ENCODE measurements around the gene FGR.

The FGR gene

GRCh38 chr1:27593678-27594563 is 41.1 kb downstream of the FGR start (continued):
- TF ChIP-seq, protein P1, sequence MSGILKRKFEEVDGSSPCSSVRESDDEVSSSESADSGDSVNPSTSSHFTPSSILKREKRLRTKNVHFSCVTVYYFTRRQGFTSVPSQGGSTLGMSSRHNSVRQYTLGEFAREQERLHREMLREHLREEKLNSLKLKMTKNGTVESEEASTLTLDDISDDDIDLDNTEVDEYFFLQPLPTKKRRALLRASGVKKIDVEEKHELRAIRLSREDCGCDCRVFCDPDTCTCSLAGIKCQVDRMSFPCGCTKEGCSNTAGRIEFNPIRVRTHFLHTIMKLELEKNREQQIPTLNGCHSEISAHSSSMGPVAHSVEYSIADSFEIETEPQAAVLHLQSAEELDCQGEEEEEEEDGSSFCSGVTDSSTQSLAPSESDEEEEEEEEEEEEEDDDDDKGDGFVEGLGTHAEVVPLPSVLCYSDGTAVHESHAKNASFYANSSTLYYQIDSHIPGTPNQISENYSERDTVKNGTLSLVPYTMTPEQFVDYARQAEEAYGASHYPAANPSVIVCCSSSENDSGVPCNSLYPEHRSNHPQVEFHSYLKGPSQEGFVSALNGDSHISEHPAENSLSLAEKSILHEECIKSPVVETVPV (CRISPR knock-in tag; IDR thresholded peaks at IDR 0.05) = no peak
- TF ChIP-seq POU6F1 (CRISPR knock-in tag; IDR thresholded peaks at IDR 0.05; ENCODE audit: borderline replicate concordance, low read depth) (no peak), SNAI2 (CRISPR knock-in tag; IDR thresholded peaks at IDR 0.05) (no peak), OSR1 (CRISPR knock-in tag; IDR thresholded peaks at IDR 0.05) (no peak), ZNF70 (CRISPR knock-in tag; IDR thresholded peaks at IDR 0.05) (no peak), ZC3H10 (CRISPR knock-in tag; IDR thresholded peaks at IDR 0.05) (no peak), ZFP30 (CRISPR knock-in tag; IDR thresholded peaks at IDR 0.05) (no peak)

- TF ChIP-seq TCF4 (CRISPR knock-in tag; IDR thresholded peaks at IDR 0.05; ENCODE audit: borderline replicate concordance) (no peak), ZFP30 (CRISPR knock-in tag; IDR thresholded peaks at IDR 0.05) (no peak)
- no peak for ATAC-seq
Measured at GRCh38 chr1:27592931-27593677, 41.9 kb downstream of the FGR start.

DNA sequence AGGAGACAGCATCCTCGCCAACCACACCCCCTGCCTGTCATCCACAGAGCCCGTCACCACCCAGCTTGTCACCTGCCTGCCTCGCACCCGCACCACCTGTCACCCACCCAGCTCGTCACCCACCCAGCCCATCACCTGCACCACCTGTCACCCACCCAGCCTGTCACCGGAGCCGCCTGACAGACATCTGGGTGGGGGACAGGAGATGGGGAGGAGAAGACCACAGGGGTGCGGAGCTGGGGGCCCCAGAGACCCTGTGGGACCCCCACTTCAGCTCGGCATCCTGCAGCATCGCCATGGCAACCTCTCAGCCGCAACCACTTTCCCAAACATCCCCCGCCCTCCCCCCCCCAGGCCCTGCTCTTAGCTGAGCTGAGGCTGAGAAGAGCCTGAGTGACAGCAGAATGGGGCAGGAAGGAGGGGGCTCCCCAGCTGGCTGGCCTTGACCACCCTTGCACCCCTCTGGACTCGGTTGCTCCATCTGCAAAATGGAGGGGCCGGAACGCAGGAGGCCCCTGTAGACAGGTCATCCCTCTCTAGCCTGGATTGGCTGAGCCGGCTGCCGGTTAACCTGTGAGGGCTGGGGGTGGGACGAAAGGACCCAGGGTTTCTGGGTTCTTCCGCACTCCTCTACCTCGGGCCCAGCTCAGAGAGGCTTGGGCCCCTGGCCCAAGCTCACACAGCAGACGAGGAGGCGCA is 42.6 kb downstream of the FGR start:
- TF ChIP-seq BACH2 (CRISPR knock-in tag; IDR thresholded peaks at IDR 0.05; ENCODE audit: borderline replicate concordance) (no peak), ZC3H10 (CRISPR knock-in tag; IDR thresholded peaks at IDR 0.05) (no peak), GLIS3 (CRISPR knock-in tag; IDR thresholded peaks at IDR 0.05) (no peak), ESRRG (CRISPR knock-in tag; IDR thresholded peaks at IDR 0.05) (no peak), ZNF8 (CRISPR knock-in tag; IDR thresholded peaks at IDR 0.05) (no peak)
- TF ChIP-seq, protein P2, sequence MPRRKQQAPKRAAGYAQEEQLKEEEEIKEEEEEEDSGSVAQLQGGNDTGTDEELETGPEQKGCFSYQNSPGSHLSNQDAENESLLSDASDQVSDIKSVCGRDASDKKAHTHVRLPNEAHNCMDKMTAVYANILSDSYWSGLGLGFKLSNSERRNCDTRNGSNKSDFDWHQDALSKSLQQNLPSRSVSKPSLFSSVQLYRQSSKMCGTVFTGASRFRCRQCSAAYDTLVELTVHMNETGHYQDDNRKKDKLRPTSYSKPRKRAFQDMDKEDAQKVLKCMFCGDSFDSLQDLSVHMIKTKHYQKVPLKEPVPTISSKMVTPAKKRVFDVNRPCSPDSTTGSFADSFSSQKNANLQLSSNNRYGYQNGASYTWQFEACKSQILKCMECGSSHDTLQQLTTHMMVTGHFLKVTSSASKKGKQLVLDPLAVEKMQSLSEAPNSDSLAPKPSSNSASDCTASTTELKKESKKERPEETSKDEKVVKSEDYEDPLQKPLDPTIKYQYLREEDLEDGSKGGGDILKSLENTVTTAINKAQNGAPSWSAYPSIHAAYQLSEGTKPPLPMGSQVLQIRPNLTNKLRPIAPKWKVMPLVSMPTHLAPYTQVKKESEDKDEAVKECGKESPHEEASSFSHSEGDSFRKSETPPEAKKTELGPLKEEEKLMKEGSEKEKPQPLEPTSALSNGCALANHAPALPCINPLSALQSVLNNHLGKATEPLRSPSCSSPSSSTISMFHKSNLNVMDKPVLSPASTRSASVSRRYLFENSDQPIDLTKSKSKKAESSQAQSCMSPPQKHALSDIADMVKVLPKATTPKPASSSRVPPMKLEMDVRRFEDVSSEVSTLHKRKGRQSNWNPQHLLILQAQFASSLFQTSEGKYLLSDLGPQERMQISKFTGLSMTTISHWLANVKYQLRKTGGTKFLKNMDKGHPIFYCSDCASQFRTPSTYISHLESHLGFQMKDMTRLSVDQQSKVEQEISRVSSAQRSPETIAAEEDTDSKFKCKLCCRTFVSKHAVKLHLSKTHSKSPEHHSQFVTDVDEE (CRISPR knock-in tag; IDR thresholded peaks at IDR 0.05) = no peak
- TF ChIP-seq, protein P1 (CRISPR knock-in tag; IDR thresholded peaks at IDR 0.05) = no peak
- ATAC-seq = no peak

DNA sequence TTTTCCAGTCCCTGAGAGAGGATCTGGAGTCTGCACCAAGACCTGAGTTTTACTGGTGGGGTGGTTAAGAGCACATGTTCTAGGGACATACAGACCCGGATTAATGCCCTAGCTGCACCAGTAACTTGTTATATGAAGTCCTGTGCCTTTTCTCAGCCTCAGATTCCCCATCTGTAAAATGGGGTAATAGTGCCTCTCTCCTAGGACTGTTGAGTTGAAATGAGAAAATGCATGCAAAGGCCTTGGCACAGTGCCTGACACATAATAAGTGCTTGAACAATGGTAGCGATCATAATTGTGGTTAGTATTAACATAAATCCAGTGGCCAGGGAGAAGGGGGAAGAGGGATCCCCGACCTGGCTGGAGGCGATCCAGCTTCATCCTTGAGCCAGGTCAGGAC is 43.4 kb downstream of the FGR start:
- ATAC-seq = no peak
- TF ChIP-seq SNAI2 (CRISPR knock-in tag; IDR thresholded peaks at IDR 0.05) = no peak
- no peak for TF ChIP-seq ARNTL (CRISPR knock-in tag; IDR thresholded peaks at IDR 0.05; ENCODE audit: borderline replicate concordance, low read depth)
- no peak for TF ChIP-seq PPARA (CRISPR knock-in tag; IDR thresholded peaks at IDR 0.05; ENCODE audit: borderline replicate concordance)
- TF ChIP-seq, protein P1 (CRISPR knock-in tag; IDR thresholded peaks at IDR 0.05) = no peak
- TF ChIP-seq, protein P2 (CRISPR knock-in tag; IDR thresholded peaks at IDR 0.05) = no peak
- no peak for TF ChIP-seq ZNF70 (CRISPR knock-in tag; IDR thresholded peaks at IDR 0.05)
- TF ChIP-seq OSR1 (CRISPR knock-in tag; IDR thresholded peaks at IDR 0.05) = no peak
- no peak for TF ChIP-seq ESRRG (CRISPR knock-in tag; IDR thresholded peaks at IDR 0.05)
- TF ChIP-seq POU6F1 (CRISPR knock-in tag; IDR thresholded peaks at IDR 0.05; ENCODE audit: borderline replicate concordance, low read depth) = no peak
- no peak for TF ChIP-seq BACH2 (CRISPR knock-in tag; IDR thresholded peaks at IDR 0.05; ENCODE audit: borderline replicate concordance)
- no peak for TF ChIP-seq ISL1 (CRISPR knock-in tag; IDR thresholded peaks at IDR 0.05)
